A549 (cell line): ENCODE measurements around the gene BCAT1.

Source experiments
- CHD2 ChIP-seq: fragments of 150-350 bp; IDR thresholded peaks from 2 replicates; pipeline ENCODE4 v1.6.1; 2014; ENCODE audit warnings: low read length; ENCODE audit not compliant: partially characterized antibody
- CTCF ChIP-seq: fragments of >200 bp; sonication (Bioruptor Twin); formaldehyde crosslinking; IDR thresholded peaks from 3 replicates; pipeline ENCODE4 v1.5.1; 2016
- EHMT2 ChIP-seq: fragments of 200-600 bp; sonication (generic); IDR thresholded peaks from 2 replicates; pipeline ENCODE4 v1.6.1; 2016; ENCODE audit warnings: antibody characterized with exemption, low read depth, mild to moderate bottlenecking, moderate library complexity
- EP300 ChIP-seq, 2 experiments: fragments of >200 bp; sonication (Bioruptor Twin); formaldehyde crosslinking; IDR thresholded peaks; 2 replicates in 1 of 2; 3 replicates in 1 of 2; pipeline ENCODE4 v1.6.1; 2016 to 2017
- ESRRA ChIP-seq: fragments of 150-350 bp; IDR thresholded peaks from 2 replicates; pipeline ENCODE4 v1.6.1; 2014; ENCODE audit warnings: mild to moderate bottlenecking, low read length, borderline replicate concordance
- KDM1A ChIP-seq: fragments of 200-600 bp; sonication (generic); IDR thresholded peaks from 2 replicates; pipeline ENCODE4 v1.6.1; 2016; ENCODE audit warnings: low read depth, mild to moderate bottlenecking
- MAX ChIP-seq: IDR thresholded peaks from 2 replicates; pipeline ENCODE4 v1.6.1; 2012
- NPAS2 ChIP-seq: fragments of 250-450 bp; sonication (Bioruptor Pico); IDR thresholded peaks from 2 replicates; pipeline ENCODE4 v1.8.0; 2022; ENCODE audit warnings: mild to moderate bottlenecking, moderate library complexity, borderline replicate concordance
- POLR2A ChIP-seq: IDR thresholded peaks from 2 replicates; pipeline ENCODE4 v1.6.1; 2012; ENCODE audit warnings: mild to moderate bottlenecking, low read length
- SMC3 ChIP-seq: fragments of >200 bp; sonication (Bioruptor Twin); formaldehyde crosslinking; IDR thresholded peaks from 3 replicates; pipeline ENCODE4 v1.6.1; 2018; ENCODE audit warnings: inconsistent platforms

GRCh38 chr12:24808651-24809050 is 140.2 kb downstream of the BCAT1 start:
- TF ChIP-seq CTCF: no peak
- TF ChIP-seq EP300 (IDR thresholded peaks at IDR 0.05): no peak
- TF ChIP-seq SMC3: no peak
- no peak for TF ChIP-seq NPAS2
- no peak for TF ChIP-seq MAX
- no peak for TF ChIP-seq KDM1A
- TF ChIP-seq CHD2: no peak
- no peak for TF ChIP-seq POLR2A
- TF ChIP-seq EHMT2: no peak
- no peak for TF ChIP-seq ESRRA
